Astrocyte (in vitro differentiated cells and primary cell): ENCODE results near the gene RAET1G.

Experiments used
- CTCF ChIP-seq: IDR thresholded peaks from 2 replicates; pipeline ENCODE4 v1.5.1; 2011; ENCODE audit warnings: low read depth, mild to moderate bottlenecking, inconsistent platforms, low read length, moderate library complexity; ENCODE audit not compliant: insufficient read depth
- EZH2 ChIP-seq: IDR thresholded peaks from 2 replicates; pipeline ENCODE4 v1.6.1; 2012; ENCODE audit warnings: mild to moderate bottlenecking, low read length, inconsistent platforms; ENCODE audit not compliant: insufficient read depth

- no peak for TF ChIP-seq EZH2
- TF ChIP-seq CTCF = no peak
Measured at GRCh38 chr6:149907317-149907716, 15.6 kb downstream of the RAET1G start.
